H9 (cell line): ENCODE results near the gene SUPT5H. TPM values are rescaled to one million over a fixed set of nuclear protein-coding genes. Genes with fewer than 3 reads are reported as not detected.

Experiments used
- DNase-seq: peaks from one replicate; pipeline ENCODE4 v3.0.0-alpha.2; 2017
- H2AFZ ChIP-seq: one replicate; pipeline ENCODE4 v1.6.1; 2013; ENCODE audit warnings: mild to moderate bottlenecking, low read length, control low read depth, moderate library complexity
- H2AK5ac ChIP-seq: 2 replicates; pipeline ENCODE4 v1.6.1; 2013; ENCODE audit warnings: low read length, control low read depth, mixed read lengths; ENCODE audit not compliant: insufficient read length
- H2BK120ac ChIP-seq: one replicate; pipeline ENCODE4 v1.6.1; 2013; ENCODE audit warnings: low read depth, mild to moderate bottlenecking, low read length, control low read depth, inconsistent platforms; ENCODE audit not compliant: poor library complexity, severe bottlenecking
- H2BK12ac ChIP-seq: 2 replicates; pipeline ENCODE4 v1.6.1; 2013; ENCODE audit warnings: low read length, control low read depth, mixed read lengths, low read depth; ENCODE audit not compliant: insufficient read length
- H2BK15ac ChIP-seq: 2 replicates; pipeline ENCODE4 v1.6.1; 2013; ENCODE audit warnings: low read depth, low read length, control low read depth
- H2BK20ac ChIP-seq: one replicate; pipeline ENCODE4 v1.6.1; 2013; ENCODE audit warnings: low read depth, mild to moderate bottlenecking, low read length, control low read depth, inconsistent platforms; ENCODE audit not compliant: poor library complexity, severe bottlenecking
- H2BK5ac ChIP-seq: 2 replicates; pipeline ENCODE4 v1.6.1; 2013; ENCODE audit warnings: low read length, control low read depth, mixed read lengths; ENCODE audit not compliant: insufficient read length
- H3K14ac ChIP-seq: 2 replicates; pipeline ENCODE4 v1.6.1; 2013; ENCODE audit warnings: low read length, control low read depth; ENCODE audit not compliant: insufficient read depth
- H3K18ac ChIP-seq: 2 replicates; pipeline ENCODE4 v1.6.1; 2013; ENCODE audit warnings: low read depth, mild to moderate bottlenecking, mixed read lengths, low read length, control low read depth; ENCODE audit not compliant: insufficient read length
- H3K23ac ChIP-seq: 2 replicates; pipeline ENCODE4 v1.6.1; 2013; ENCODE audit warnings: low read length, control low read depth, mixed read lengths, low read depth; ENCODE audit not compliant: insufficient read length
- H3K23me2 ChIP-seq: 2 replicates; pipeline ENCODE4 v1.6.1; 2013; ENCODE audit warnings: low read depth, mild to moderate bottlenecking, mixed read lengths, low read length, control low read depth; ENCODE audit not compliant: insufficient read length, poor library complexity, severe bottlenecking
- H3K27ac ChIP-seq: 2 replicates; pipeline ENCODE4 v1.5.1; 2013; ENCODE audit warnings: low read length, control low read depth, mixed read lengths, low read depth; ENCODE audit not compliant: insufficient read length
- H3K27me3 ChIP-seq: 2 replicates; pipeline ENCODE4 v1.6.1; 2013; ENCODE audit warnings: low read length, control low read depth, inconsistent platforms; ENCODE audit not compliant: insufficient read depth
- H3K4ac ChIP-seq: 2 replicates; pipeline ENCODE4 v1.6.1; 2013; ENCODE audit warnings: low read depth, mild to moderate bottlenecking, control low read depth, inconsistent platforms, low read length, moderate library complexity
- H3K4me1 ChIP-seq: 2 replicates; pipeline ENCODE4 v1.6.1; 2013; ENCODE audit warnings: low read length, control low read depth, inconsistent platforms; ENCODE audit not compliant: insufficient read depth
- H3K4me2 ChIP-seq: 2 replicates; pipeline ENCODE4 v1.6.1; 2013; ENCODE audit warnings: low read length, control low read depth, mixed read lengths; ENCODE audit not compliant: insufficient read length, insufficient read depth
- H3K56ac ChIP-seq: 2 replicates; pipeline ENCODE4 v1.6.1; 2013; ENCODE audit warnings: low read depth, mild to moderate bottlenecking, mixed read lengths, low read length, control low read depth; ENCODE audit not compliant: insufficient read length
- H3K79me1 ChIP-seq: 2 replicates; pipeline ENCODE4 v1.6.1; 2013; ENCODE audit warnings: low read depth, mild to moderate bottlenecking, moderate library complexity, low read length, control low read depth, inconsistent platforms; ENCODE audit not compliant: insufficient read depth, poor library complexity, severe bottlenecking
- H3K79me2 ChIP-seq: 2 replicates; pipeline ENCODE4 v1.6.1; 2013; ENCODE audit warnings: low read length, control low read depth, inconsistent platforms; ENCODE audit not compliant: insufficient read depth
- H3K9ac ChIP-seq: 2 replicates; pipeline ENCODE4 v1.6.1; 2013; ENCODE audit warnings: low read length, control low read depth, mixed read lengths; ENCODE audit not compliant: insufficient read length; ENCODE audit errors: extremely low read depth
- H3K9me3 ChIP-seq: one replicate; pipeline ENCODE4 v1.6.1; 2013; ENCODE audit warnings: low read depth, low read length, inconsistent platforms; ENCODE audit not compliant: control insufficient read depth
- H3T11ph ChIP-seq: one replicate; pipeline ENCODE4 v1.6.1; 2013; ENCODE audit warnings: mild to moderate bottlenecking, low read length, control low read depth, inconsistent platforms
- H4K20me1 ChIP-seq: one replicate; pipeline ENCODE4 v1.6.1; 2013; ENCODE audit not compliant: control insufficient read depth, insufficient read length, insufficient read depth
- H4K5ac ChIP-seq: 2 replicates; pipeline ENCODE4 v1.6.1; 2013; ENCODE audit warnings: low read depth, mild to moderate bottlenecking, mixed read lengths, low read length, control low read depth; ENCODE audit not compliant: insufficient read length
- H4K8ac ChIP-seq: replicated peaks from 2 replicates; pipeline ENCODE4 v1.6.1; 2013; ENCODE audit warnings: low read length, control low read depth, mixed read lengths, low read depth; ENCODE audit not compliant: insufficient read length
- H4K91ac ChIP-seq: 2 replicates; pipeline ENCODE4 v1.6.1; 2013; ENCODE audit warnings: low read depth, mild to moderate bottlenecking, moderate library complexity, mixed read lengths, low read length, control low read depth; ENCODE audit not compliant: insufficient read length
- H3K27ac Mint-ChIP-seq, 3 experiments: 2 replicates in 2 of 3; 3 replicates in 1 of 3; pipeline ENCODE4 v1.8.0; 2020 to 2021; ENCODE audit warnings: mixed read lengths in 3 of 3, mild to moderate bottlenecking in 1 of 3, moderate library complexity in 1 of 3
- H3K27me3 Mint-ChIP-seq: 2 replicates; pipeline ENCODE4 v1.8.0; 2021; ENCODE audit warnings: low read depth, mild to moderate bottlenecking, moderate library complexity, mixed read lengths
- H3K36me3 Mint-ChIP-seq, 3 experiments: 2 replicates in 2 of 3; 3 replicates in 1 of 3; pipeline ENCODE4 v1.8.0; 2020 to 2021; ENCODE audit warnings: low read depth in 3 of 3, mixed read lengths in 3 of 3; ENCODE audit not compliant: insufficient read depth in 1 of 3
- H3K4me1 Mint-ChIP-seq, 2 experiments: 2 replicates each; pipeline ENCODE4 v1.8.0; 2020; ENCODE audit warnings: mixed read lengths in 2 of 2
- H3K4me3 Mint-ChIP-seq, 2 experiments: 2 replicates in 1 of 2; 3 replicates in 1 of 2; pipeline ENCODE4 v1.8.0; 2020 to 2021; ENCODE audit warnings: mild to moderate bottlenecking in 2 of 2, mixed read lengths in 2 of 2, moderate library complexity in 1 of 2
- H3K9me3 Mint-ChIP-seq, 2 experiments: 2 replicates in 1 of 2; 3 replicates in 1 of 2; pipeline ENCODE4 v1.8.0; 2020; ENCODE audit warnings: mild to moderate bottlenecking in 2 of 2, mixed read lengths in 2 of 2, moderate library complexity in 1 of 2
- WGBS: extraction: QIAGEN DNeasy Blood & Tissue Kit; methylation state at CpG from one replicate; pipeline ENCODE4 v1.1.7; 2013; ENCODE audit warnings: missing lambda C conversion rate, low lambda C conversion rate, mixed read lengths; ENCODE audit not compliant: insufficient read length; ENCODE audit errors: extremely low coverage; 5-methylcytosine and 5-hydroxymethylcytosine counted together
- total RNA-seq: library from RNA; stranded (reverse); gene quantifications from 2 replicates; pipeline ENCODE4 v1.2.1, GENCODE V29; 2021
- TF ChIP-seq, protein P1 (sequence below): fragments of 200-600 bp; sonication (generic); conservative IDR thresholded peaks from 3 replicates; pipeline ENCODE4 v1.8.0; 2021; ENCODE audit warnings: antibody characterized with exemption, mild to moderate bottlenecking

The SUPT5H gene
- total RNA-seq, 1 experiment from 2014 or later, result 145 TPM

DNA sequence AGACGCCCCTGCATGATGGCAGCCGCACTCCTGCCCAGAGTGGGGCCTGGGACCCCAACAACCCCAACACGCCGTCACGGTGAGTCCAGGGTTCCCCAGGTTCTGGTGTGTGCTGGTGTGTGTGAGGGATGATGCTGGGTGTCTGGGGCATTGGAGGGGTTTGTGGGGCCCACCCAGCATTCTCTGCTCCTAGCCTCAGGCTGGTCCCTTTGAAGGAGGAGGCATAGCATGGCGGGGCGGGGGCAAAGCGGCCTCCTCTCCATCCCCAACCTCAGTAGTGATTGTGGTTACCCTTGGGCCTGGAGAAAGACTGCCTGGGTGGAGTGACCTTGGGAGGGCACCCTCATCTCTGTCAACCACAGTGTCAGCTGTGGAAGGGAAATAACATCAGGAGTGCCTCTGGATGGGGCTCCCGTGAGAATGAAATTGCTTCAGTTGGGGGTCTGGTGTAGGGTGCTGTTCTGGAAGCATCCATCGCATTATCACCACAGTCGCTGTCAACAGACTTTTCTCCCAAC, 28.1 kb downstream of the SUPT5H start:
- H3K4ac ChIP-seq, result no peak overlapping the region
- H3K56ac ChIP-seq, result no peak overlapping the region
- H3K18ac ChIP-seq, result no peak overlapping the region
- TF ChIP-seq, protein P1, sequence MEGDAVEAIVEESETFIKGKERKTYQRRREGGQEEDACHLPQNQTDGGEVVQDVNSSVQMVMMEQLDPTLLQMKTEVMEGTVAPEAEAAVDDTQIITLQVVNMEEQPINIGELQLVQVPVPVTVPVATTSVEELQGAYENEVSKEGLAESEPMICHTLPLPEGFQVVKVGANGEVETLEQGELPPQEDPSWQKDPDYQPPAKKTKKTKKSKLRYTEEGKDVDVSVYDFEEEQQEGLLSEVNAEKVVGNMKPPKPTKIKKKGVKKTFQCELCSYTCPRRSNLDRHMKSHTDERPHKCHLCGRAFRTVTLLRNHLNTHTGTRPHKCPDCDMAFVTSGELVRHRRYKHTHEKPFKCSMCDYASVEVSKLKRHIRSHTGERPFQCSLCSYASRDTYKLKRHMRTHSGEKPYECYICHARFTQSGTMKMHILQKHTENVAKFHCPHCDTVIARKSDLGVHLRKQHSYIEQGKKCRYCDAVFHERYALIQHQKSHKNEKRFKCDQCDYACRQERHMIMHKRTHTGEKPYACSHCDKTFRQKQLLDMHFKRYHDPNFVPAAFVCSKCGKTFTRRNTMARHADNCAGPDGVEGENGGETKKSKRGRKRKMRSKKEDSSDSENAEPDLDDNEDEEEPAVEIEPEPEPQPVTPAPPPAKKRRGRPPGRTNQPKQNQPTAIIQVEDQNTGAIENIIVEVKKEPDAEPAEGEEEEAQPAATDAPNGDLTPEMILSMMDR, result no peak
- H3K79me1 ChIP-seq, result no peaks in the 10 kb centered on the region
- H2AK5ac ChIP-seq, result no peak overlapping the region
- H3K23me2 ChIP-seq, result no peaks in the 10 kb centered on the region
- H2BK15ac ChIP-seq, result no peak overlapping the region
- no peak overlapping the region for H4K8ac ChIP-seq
- Mint-ChIP-seq H3K27me3 (no peaks in the 10 kb centered on the region; the same call in 1 of the 2 replicates), H3K36me3 (peaks cover 45 to 80% (median 76%) of the 10 kb centered on the region in 3 experiments; a peak in 6 of 7 replicates), H3K4me3 (no peak overlapping the region), H3K27ac (no peak overlapping the region), H3K4me1 (peaks cover 0 to 5% of the 10 kb centered on the region in 2 experiments; a peak in 1 of 4 replicates), H3K9me3 (no peaks in the 10 kb centered on the region; a peak in 1 of 5 replicates)
- no peak for DNase-seq
- no peak overlapping the region for H2AFZ ChIP-seq
- no peak overlapping the region for H2BK5ac ChIP-seq
- no peak overlapping the region for H3K14ac ChIP-seq
- no peak overlapping the region for H3T11ph ChIP-seq
- H4K5ac ChIP-seq, result no peak overlapping the region
- no peaks in the 10 kb centered on the region for H3K9me3 ChIP-seq
- no peak overlapping the region for H2BK20ac ChIP-seq
- no peaks in the 10 kb centered on the region for H3K27me3 ChIP-seq
- no peaks in the 10 kb centered on the region for H3K4me1 ChIP-seq
- H2BK12ac ChIP-seq, result no peak overlapping the region
- H3K79me2 ChIP-seq, result no peaks in the 10 kb centered on the region
- WGBS, result no CpG with 5 or more reads among the region's 11 CpGs
- H4K91ac ChIP-seq, result no peak overlapping the region
- no peak overlapping the region for H2BK120ac ChIP-seq
- H3K9ac ChIP-seq, result no peak overlapping the region
- H3K23ac ChIP-seq, result no peak overlapping the region
- H3K27ac ChIP-seq, result no peak overlapping the region
- H3K4me2 ChIP-seq, result no peak overlapping the region
- H4K20me1 ChIP-seq, result no peaks in the 10 kb centered on the region
